ENCODE results near the gene SIM1.

The SIM1 gene

DNA sequence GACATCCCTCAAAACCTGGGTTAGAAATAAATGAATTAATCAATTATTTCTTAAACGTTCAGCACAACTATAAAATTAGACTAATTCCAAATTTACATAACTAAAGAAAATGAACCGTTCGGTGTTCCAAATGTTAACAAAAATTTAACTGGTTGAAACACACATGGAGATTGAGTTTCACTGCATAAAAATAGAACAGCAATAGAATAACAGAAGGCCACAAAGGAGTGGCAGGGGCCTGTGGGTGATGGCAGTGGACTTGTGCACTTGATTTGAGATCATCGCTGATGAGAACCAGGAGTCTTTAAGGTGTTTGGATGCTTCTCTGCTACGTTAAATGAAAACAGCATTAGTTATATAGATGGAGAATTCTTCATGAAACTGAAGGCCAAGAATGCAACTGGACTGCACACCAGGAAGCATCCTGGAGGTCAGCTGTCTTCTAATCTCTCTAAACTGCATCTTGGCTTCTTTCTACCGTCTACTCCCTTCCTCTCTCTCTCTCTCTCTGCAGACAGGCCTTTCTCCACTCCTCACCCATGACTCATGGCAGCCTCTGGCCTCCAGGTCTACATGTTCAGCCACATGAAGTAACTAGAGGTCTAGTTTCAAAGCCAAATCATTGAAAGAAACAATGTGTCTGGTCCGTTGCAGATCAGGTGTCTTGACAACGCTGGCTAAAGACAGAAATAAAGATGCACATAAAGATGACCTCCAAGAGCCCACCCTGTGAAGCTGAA lies 111.3 kb downstream of the SIM1 start:
- DNase-seq (ENCODE audit: low read depth, low spot score) = no peak

DNA sequence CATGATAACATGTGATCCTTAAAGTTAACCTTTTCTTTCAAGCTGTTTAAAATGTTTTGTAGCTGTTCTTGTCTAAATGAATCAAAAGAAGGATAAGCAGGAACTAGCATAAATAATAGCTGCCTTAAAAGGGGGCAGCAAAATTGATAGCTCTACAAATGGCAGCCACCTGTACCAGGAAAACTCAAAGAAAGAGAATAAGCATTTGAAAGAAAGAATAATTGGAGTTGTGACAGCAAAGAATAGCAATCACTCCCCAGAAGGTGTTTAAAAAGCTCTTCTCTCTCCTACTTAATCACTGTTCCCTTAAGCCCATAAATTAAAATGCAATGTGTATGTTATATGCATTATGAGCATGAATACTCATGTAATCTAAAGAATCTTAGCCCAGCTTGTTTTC lies 114.6 kb downstream of the SIM1 start:
- DNase-seq (ENCODE audit: low read depth, low spot score) = no peak

GRCh38 chr6:100349366-100349765 lies 115.4 kb downstream of the SIM1 start:
- DNase-seq (ENCODE audit: low read depth, low spot score) = no peak

DNA sequence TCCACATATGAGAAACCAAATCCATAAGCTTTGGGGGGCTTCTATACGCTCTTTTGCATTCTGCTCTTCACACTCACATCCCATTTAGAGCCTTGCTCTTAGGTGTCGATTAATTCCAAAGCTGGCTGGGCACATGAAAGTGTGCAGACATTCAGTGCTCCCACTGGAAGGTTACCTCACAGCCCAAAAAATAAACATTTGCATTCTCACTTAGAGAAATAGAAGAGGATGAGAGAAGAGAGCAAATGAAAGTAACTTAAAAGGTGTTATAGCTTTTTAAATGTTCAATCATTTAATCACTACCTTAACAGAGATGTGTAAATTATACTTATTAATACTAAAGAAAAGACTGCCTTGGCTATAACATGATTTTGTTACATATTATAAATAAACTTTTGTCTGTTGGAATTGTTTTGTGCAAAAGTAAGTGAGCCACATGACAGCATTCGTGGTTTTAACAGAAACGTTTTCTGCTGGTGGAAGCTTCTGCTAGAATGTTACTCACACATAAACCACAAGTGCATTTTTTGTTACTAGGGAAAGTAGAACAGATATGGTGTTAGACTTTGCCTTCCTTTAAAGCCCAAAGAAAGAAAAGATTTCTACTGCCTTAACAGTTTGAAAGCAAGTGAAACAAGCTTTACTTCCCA lies 116.7 kb downstream of the SIM1 start:
- no peak for DNase-seq (ENCODE audit: low read depth, low spot score)

DNA sequence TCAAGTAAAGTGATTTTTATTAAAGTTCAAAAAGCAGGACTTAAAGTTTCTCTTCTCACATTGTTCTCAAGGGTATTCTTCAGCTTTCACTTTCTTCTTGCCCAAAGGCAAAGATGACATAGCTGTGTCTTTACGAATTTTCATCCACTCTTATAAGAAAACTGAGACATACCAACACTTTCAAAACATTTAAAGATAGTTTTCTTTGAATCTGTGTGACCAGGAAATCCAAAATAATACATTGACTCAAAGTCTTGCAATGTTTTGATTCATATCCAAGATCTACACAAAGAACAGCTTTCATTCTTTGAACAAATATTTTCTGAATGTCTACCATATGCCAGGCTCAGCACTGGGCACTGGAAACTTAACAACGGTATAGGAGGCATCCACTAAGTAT lies 117.9 kb downstream of the SIM1 start:
- DNase-seq (ENCODE audit: low read depth, low spot score) = peak; percentile 36

- no peak for DNase-seq (ENCODE audit: low read depth, low spot score)
Measured at GRCh38 chr6:100346203-100346602, 118.5 kb downstream of the SIM1 start.

- no peak for DNase-seq (ENCODE audit: low read depth, low spot score)
Measured at GRCh38 chr6:100344761-100345160, 120.0 kb downstream of the SIM1 start.

GRCh38 chr6:100344321-100344720 lies 120.4 kb downstream of the SIM1 start:
- DNase-seq (ENCODE audit: low read depth, low spot score) = no peak

DNA sequence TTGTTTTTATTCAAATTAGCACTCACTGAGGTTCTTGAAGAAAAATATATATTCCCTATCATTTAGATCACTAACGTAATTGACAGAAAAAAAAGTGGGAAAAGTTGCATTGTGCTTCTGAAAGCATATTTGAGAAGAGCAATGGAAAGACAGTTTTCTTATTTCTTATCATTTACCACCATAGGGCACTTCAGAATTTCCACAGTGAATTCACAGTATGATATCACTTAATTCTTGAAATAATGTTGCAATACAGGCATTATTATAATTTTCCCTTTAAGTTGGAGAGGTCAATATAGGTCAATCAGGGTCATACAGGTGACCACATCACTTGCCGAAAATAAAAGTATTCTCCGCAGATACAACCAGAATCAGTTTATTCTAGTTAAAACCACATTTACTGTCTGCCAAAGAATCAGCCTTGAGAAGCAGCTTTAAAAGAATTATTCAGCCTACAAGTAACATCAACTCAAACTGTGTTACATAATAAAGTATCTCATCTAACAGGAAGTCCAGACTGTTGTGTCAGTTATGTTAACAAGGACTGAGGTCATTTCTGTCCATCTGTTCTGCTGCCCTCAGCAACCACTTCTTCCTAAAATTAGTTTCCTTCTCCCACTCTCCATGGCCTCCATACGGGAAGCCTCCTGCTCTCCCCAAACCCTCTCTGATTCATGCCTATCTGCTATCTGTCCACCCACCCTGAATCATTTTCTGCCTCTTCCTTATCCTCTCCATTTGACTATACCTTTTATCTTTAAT lies 121.2 kb downstream of the SIM1 start:
- DNase-seq (ENCODE audit: low read depth, low spot score) = no peak

DNA sequence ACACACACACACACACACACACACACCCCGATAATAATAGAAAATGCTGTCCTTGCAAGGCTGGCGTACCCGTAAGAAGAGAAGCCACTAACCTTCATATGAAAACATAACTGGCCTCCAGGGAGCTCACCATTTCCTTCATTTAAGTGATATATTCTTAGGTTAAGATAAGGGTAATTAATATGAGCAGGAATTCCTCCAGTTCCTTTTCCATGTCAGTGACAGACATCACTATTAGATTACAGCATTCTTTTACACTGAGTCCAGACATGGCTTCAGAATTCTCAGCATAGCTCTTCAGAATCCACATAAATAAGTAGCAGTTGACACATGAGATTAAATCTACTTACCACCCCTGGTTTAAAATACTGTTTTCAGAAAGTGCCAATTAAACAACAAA lies 121.9 kb downstream of the SIM1 start:
- no peak for DNase-seq (ENCODE audit: low read depth, low spot score)

- DNase-seq (ENCODE audit: low read depth, low spot score) = no peak
Measured at GRCh38 chr6:100339574-100340255, 125.0 kb downstream of the SIM1 start.

- DNase-seq (ENCODE audit: low read depth, low spot score) = no peak
Measured at GRCh38 chr6:100338090-100338489, 126.6 kb downstream of the SIM1 start.

DNA sequence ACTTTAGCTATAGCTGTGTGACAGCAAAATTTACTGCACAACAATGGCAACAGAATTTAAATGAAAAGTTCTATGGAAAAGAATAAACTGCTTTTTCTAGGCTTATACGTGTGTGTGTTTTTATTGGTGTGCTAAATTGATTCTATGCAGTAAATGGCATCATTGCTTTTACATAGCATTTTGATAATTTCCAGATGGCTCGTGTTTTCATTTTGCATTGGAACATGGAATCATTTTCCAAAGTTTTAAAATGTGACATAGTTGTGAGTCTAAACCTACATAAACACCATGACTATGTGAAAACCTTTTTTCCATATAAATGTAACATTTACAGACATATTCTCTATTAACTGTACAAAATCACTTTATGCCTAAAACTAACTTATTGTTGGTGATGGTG lies 127.8 kb downstream of the SIM1 start:
- DNase-seq (ENCODE audit: low read depth, low spot score) = no peak

DNA sequence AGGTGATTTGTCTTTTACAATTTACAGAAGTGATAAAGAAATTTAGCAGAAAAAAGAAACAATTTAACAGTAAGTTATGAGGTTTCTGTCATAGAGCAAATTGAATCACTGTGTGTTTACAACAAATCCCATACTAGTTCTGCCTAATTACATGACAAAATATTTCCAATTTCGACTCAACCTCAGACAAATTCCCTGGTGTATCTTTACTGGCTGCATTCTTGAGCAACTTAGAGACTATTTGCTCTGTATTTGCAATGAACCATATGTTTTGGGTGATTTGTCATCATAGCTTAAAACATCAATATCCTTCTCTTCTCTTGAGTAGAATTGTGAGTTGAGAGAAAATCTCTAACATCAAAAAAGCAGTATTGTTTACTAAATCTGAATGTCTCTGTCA lies 128.7 kb downstream of the SIM1 start:
- DNase-seq (ENCODE audit: low read depth, low spot score) = no peak
